T-helper 2 cell treated with Interferon-gamma antibody and Interleukin-4, amounts not matched to agents 5 μg/mL and 100 μg/mL, for 36 hours (primary cell): ENCODE results near the gene KIF5C.
"Not testable (repeated sequence)": the region's sequence is repeated elsewhere in the genome, so short reads cannot be mapped to it uniquely, and the experiment has no call there.

Source experiments
- DNase-seq: peaks from one replicate; pipeline ENCODE4 v3.0.0; 2021; ENCODE audit warnings: low spot score
- H3K27ac Mint-ChIP-seq: one replicate; pipeline ENCODE4 v1.8.0; 2021; ENCODE audit warnings: mild to moderate bottlenecking, mixed read lengths
- H3K27me3 Mint-ChIP-seq: one replicate; pipeline ENCODE4 v1.8.0; 2021; ENCODE audit warnings: low read depth, mixed read lengths
- H3K36me3 Mint-ChIP-seq: one replicate; pipeline ENCODE4 v1.8.0; 2021; ENCODE audit warnings: low read depth, mixed read lengths
- H3K4me1 Mint-ChIP-seq: one replicate; pipeline ENCODE4 v1.8.0; 2021; ENCODE audit warnings: low read depth, mixed read lengths
- H3K4me3 Mint-ChIP-seq: one replicate; pipeline ENCODE4 v1.8.0; 2022; ENCODE audit warnings: mild to moderate bottlenecking, moderate library complexity, mixed read lengths
- H3K9me3 Mint-ChIP-seq: one replicate; pipeline ENCODE4 v1.8.0; 2021; ENCODE audit warnings: mixed read lengths

KIF5C gene

GRCh38 chr2:148968301-148968700 lies 93.3 kb downstream of the KIF5C start:
- Mint-ChIP-seq H3K9me3 (no peaks in the 10 kb centered on the region), H3K27me3 (no peaks in the 10 kb centered on the region), H3K4me3 (no peak overlapping the region), H3K36me3 (peaks cover 2% of the 10 kb centered on the region), H3K27ac (no peak overlapping the region), H3K4me1 (peaks cover 21% of the 10 kb centered on the region)
- DNase-seq = no peak

GRCh38 chr2:148968776-148969319 lies 93.8 kb downstream of the KIF5C start:
- Mint-ChIP-seq H3K4me3 (no peak overlapping the region), H3K27me3 (no peaks in the 10 kb centered on the region), H3K9me3 (no peaks in the 10 kb centered on the region), H3K27ac (no peak overlapping the region), H3K4me1 (peaks cover 21% of the 10 kb centered on the region), H3K36me3 (peaks cover 2% of the 10 kb centered on the region)
- no peak for DNase-seq

GRCh38 chr2:148969659-148970061 lies 94.6 kb downstream of the KIF5C start:
- no peak for DNase-seq
- no peaks in the 10 kb centered on the region for H3K9me3 Mint-ChIP-seq
- H3K4me3 Mint-ChIP-seq = no peak overlapping the region
- no peaks in the 10 kb centered on the region for H3K27me3 Mint-ChIP-seq
- H3K4me1 Mint-ChIP-seq = peaks cover 21% of the 10 kb centered on the region
- peaks cover 2% of the 10 kb centered on the region for H3K36me3 Mint-ChIP-seq
- no peak overlapping the region for H3K27ac Mint-ChIP-seq

- peaks cover 21% of the 10 kb centered on the region for H3K4me1 Mint-ChIP-seq
- H3K36me3 Mint-ChIP-seq = peaks cover 2% of the 10 kb centered on the region
- no peak for DNase-seq
- H3K27me3 Mint-ChIP-seq = no peaks in the 10 kb centered on the region
- H3K9me3 Mint-ChIP-seq = no peaks in the 10 kb centered on the region
- H3K4me3 Mint-ChIP-seq = no peak overlapping the region
- no peak overlapping the region for H3K27ac Mint-ChIP-seq
Observed at GRCh38 chr2:148970385-148970784, 95.4 kb downstream of the KIF5C start.

- H3K4me3 Mint-ChIP-seq = no peak overlapping the region
- H3K36me3 Mint-ChIP-seq = peaks cover 2% of the 10 kb centered on the region
Observed at GRCh38 chr2:148971547-148971946, 96.5 kb downstream of the KIF5C start.

GRCh38 chr2:148974095-148974494 lies 99.1 kb downstream of the KIF5C start:
- no peak for DNase-seq
- Mint-ChIP-seq H3K27ac (no peak overlapping the region), H3K4me3 (no peak overlapping the region), H3K9me3 (no peaks in the 10 kb centered on the region), H3K27me3 (no peaks in the 10 kb centered on the region), H3K4me1 (peaks cover 19% of the 10 kb centered on the region), H3K36me3 (peaks cover 2% of the 10 kb centered on the region)

More at GRCh38 chr2:148971547-148971946, 96.5 kb downstream of the KIF5C start:
- Mint-ChIP-seq H3K9me3 (no peaks in the 10 kb centered on the region), H3K4me1 (peaks cover 21% of the 10 kb centered on the region), H3K27me3 (no peaks in the 10 kb centered on the region), H3K27ac (no peak overlapping the region)
- DNase-seq = no peak

- Mint-ChIP-seq H3K4me1 (no peaks in the 10 kb centered on the region), H3K27ac (no peak overlapping the region), H3K4me3 (no peak overlapping the region), H3K27me3 (no peaks in the 10 kb centered on the region), H3K36me3 (peaks cover 3% of the 10 kb centered on the region), H3K9me3 (no peaks in the 10 kb centered on the region)
- no peak for DNase-seq
Observed at GRCh38 chr2:148978026-148978685, 103.1 kb downstream of the KIF5C start.

- no peak for DNase-seq
- Mint-ChIP-seq H3K4me1 (no peaks in the 10 kb centered on the region), H3K27me3 (no peaks in the 10 kb centered on the region), H3K4me3 (no peak overlapping the region), H3K36me3 (peaks cover 2% of the 10 kb centered on the region), H3K9me3 (no peaks in the 10 kb centered on the region), H3K27ac (no peak overlapping the region)
Observed at GRCh38 chr2:148978706-148979105, 103.7 kb downstream of the KIF5C start.

GRCh38 chr2:148979164-148979918 lies 104.3 kb downstream of the KIF5C start:
- Mint-ChIP-seq H3K4me3 (no peak overlapping the region), H3K36me3 (peaks cover 4% of the 10 kb centered on the region), H3K27me3 (no peaks in the 10 kb centered on the region), H3K9me3 (no peaks in the 10 kb centered on the region), H3K4me1 (no peaks in the 10 kb centered on the region), H3K27ac (no peak overlapping the region)
- no peak for DNase-seq

- H3K36me3 Mint-ChIP-seq = peaks cover 4% of the 10 kb centered on the region
- DNase-seq = no peak
- H3K27me3 Mint-ChIP-seq = no peaks in the 10 kb centered on the region
- H3K4me1 Mint-ChIP-seq = no peaks in the 10 kb centered on the region
- H3K9me3 Mint-ChIP-seq = no peaks in the 10 kb centered on the region
- H3K27ac Mint-ChIP-seq = no peak overlapping the region
- no peak overlapping the region for H3K4me3 Mint-ChIP-seq
Observed at GRCh38 chr2:148979919-148980277, 104.9 kb downstream of the KIF5C start.

GRCh38 chr2:148980496-148980895 lies 105.5 kb downstream of the KIF5C start:
- H3K27ac Mint-ChIP-seq, H3K36me3 Mint-ChIP-seq, DNase-seq, H3K9me3 Mint-ChIP-seq, H3K4me3 Mint-ChIP-seq, H3K4me1 Mint-ChIP-seq, H3K27me3 Mint-ChIP-seq: not testable (repeated sequence)

- Mint-ChIP-seq H3K4me3 (no peak overlapping the region), H3K36me3 (peaks cover 4% of the 10 kb centered on the region), H3K4me1 (no peaks in the 10 kb centered on the region), H3K27ac (no peak overlapping the region), H3K27me3 (no peaks in the 10 kb centered on the region), H3K9me3 (no peaks in the 10 kb centered on the region)
- no peak for DNase-seq
Observed at GRCh38 chr2:148981324-148981723, 106.3 kb downstream of the KIF5C start.

GRCh38 chr2:148981781-148982180 lies 106.8 kb downstream of the KIF5C start:
- H3K4me3 Mint-ChIP-seq = no peak overlapping the region
- peaks cover 4% of the 10 kb centered on the region for H3K36me3 Mint-ChIP-seq
- H3K27ac Mint-ChIP-seq = no peak overlapping the region

GRCh38 chr2:148982282-148982681 lies 107.3 kb downstream of the KIF5C start:
- H3K27ac Mint-ChIP-seq = no peak overlapping the region
- no peak overlapping the region for H3K4me3 Mint-ChIP-seq
- no peaks in the 10 kb centered on the region for H3K9me3 Mint-ChIP-seq
- H3K4me1 Mint-ChIP-seq = no peaks in the 10 kb centered on the region
- DNase-seq = no peak
- H3K27me3 Mint-ChIP-seq = no peaks in the 10 kb centered on the region
- H3K36me3 Mint-ChIP-seq = peaks cover 4% of the 10 kb centered on the region

More at GRCh38 chr2:148981781-148982180, 106.8 kb downstream of the KIF5C start:
- DNase-seq = no peak
- Mint-ChIP-seq H3K27me3 (no peaks in the 10 kb centered on the region), H3K9me3 (no peaks in the 10 kb centered on the region), H3K4me1 (no peaks in the 10 kb centered on the region)
